Measurements from ENCODE around the gene CLRN3.

CLRN3 gene

DNA sequence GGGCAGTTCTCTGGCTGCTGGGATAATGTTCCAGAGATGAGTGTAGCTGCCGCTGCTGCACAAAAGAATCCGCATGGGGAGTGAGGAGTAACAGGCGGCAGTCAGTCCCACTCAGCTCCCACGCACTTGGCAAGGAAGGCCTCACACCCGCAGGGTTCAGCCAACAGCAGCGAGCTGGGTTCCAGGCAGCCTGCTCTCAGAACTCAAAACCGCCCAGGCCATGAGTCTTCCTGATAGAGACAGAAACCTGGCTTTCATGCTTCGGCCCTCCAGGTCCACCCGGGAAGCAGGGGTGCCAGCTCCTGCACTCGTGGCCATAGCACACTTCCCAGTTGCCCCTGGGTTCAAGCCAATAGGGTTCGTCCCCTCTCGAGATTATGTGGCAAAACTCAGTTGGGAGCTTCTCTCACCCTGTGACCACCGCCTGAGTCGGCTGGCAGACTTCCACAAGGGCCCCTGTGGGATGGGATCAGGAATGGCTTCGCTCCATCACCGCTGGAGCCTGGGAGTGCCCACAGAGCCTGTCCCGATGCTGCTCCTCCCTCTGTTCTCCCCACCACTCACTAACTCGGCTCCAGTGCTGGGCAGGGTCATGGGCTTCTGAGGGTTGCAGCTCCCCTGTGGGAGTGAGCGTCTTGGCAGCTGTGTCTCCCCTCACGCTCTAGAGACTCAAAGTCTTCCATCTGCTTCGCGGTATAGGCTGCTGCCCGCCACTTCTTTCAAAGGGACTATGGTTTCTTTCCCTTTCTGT lies 20.6 kb downstream of the CLRN3 start:
- DNase-seq: no peak

DNA sequence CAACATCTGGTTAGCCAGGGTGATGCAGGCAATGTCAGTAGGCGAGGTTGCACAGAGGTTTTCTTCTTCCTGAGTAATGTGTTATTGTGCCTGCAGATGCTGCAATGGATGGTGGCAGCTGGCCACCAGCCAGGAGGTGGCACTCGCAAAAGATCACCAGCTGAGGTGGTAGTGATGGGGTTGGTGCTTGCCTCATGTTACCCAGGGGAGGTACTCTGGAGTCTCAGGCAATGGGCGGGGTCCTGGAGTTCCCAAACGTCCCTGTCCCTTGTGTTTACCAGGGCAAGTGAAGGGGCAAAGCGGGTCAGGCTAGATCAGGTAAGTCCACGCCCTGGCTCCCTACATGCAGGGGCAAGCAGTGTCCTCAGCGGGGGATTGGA lies 21.1 kb downstream of the CLRN3 start:
- DNase-seq: no peak

DNA sequence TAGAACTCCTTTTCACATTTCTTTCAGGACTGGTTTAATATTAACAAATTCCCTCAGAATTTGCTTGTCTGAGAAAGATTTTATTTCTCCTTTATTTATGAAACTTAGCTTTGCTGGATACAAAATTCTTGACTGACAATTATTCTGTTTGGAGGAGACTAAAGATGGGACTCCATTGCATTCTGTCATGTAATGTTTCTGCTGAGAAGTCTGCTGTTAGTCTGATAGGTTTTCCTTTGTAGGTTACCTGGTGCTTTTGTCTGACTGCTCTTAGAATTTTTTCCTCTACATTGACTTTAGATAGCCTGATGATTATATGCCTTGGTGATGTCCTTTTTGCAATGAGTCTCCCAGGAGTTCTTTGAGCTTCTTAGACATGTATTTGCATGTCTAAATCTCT lies 23.4 kb downstream of the CLRN3 start:
- no peak for DNase-seq

DNA sequence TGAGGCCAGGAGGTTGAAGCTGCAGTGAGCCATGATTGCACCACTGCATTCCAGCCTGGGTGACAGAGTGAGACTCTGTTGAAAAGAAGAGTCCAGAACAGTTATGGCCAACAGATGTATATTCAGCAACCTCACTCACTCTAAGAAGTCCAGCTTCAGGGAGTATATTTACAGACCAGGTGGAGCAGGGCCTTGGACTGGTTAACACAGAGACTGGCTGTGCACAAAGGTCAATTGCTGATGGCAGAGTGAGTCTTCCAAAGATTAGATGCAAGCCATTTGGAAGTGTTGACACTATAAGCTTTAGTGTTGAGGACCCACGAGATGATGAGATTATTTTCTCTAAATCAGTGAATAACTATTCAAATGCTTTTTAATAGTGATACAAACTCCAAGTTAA lies 24.9 kb downstream of the CLRN3 start:
- no peak for DNase-seq

DNA sequence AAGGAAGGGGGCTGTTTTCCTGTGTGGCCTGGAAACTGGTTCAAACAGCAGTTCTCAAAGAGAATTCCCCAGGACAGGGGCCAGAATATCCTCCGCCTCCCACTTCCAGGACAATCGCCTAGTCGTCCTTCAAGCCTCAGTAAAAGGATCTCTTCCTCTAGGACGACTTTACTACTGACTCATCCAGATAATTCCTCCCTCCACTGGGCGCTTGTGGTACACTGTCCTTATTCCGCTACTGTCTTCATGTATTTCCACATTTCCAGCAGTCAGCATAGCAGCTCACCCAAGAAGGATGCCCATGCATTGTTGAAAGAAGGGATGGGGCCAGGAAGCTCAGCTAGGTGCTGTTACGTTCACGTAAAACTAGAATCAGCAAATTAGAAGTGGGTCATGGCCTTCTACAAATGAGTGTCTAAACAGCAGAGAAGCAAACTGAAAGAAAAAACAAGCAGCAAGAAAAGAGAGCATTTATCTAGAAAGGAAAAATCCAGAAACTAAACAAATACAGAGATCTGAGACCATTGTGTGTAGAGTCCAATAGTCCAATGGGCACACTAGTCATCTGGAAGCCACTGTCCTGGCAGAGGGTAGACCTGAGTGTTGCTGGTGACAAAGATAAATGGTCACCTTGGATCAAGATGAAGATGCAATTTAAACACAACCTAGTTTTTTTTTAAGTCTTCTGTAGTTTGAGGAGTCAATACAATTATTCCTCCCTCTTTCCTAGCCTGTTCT lies 26.3 kb downstream of the CLRN3 start:
- no peak for DNase-seq

DNA sequence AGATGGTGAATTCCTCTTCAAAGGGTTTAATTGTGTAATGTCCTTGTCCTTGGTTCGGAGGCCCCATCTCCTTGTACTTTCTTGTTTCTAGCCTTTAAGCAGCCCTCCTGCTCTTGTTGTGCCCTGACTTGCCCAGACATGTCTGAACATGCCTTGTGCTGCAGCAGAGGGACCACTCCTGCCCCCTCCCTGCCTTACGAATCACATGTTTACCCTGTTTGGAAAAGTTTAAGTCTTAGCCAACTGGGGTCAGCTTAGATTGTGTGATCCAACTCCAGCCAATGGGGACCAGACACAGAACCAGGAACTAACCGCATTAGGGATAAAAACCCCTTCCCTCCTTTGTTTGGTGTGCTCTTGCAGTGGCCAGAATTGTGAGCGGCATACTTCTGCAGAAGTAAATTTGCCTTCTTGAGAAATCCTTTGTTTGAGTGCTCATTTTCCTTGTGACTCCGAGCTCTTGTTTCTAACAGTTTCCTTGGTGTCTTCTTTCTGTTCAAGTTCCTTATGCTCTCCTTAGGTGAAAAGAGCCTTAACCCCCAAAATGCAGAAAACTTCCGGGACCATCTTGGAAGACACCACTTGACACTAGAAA lies 29.4 kb downstream of the CLRN3 start:
- no peak for DNase-seq

DNA sequence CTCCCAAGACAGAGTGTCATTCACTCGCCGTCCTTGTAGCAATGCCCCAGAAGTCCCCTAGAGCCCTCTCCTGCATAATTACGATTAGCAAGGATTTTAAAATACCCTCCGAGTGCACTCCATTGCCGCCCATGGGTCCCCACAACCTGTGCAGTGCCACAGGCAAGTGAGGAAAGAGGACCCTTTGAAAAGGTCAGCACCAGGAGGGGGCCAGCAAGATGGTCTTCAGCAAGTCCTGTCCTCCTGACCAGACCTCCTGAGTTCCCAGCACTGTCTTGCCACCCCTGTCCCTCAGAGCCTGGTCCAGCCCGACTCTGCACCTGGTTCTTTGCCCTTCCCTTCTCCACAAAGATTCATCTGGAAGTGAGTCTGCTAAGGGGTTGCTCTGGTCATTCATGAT lies 32.1 kb downstream of the CLRN3 start:
- no peak for DNase-seq

DNA sequence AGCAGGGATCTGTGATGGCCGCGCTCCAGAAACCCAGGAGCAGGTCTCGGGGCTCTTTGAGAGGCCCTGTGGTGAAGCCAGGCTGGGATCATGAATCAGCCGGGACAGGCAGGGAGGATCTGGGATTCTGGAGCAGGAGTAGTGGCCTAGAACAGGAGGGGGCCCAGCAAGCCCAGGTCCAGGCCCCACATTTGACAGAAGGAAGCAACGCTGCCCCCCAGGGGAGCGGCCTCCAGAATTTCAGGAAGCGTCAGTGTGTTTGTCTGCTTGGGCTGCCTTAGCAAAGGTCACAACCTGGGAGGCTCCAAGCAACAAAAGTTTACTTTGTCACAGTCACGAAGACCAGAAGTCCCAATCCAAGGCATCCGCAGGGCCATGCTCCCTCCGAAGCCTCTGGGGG lies 36.8 kb downstream of the CLRN3 start:
- no peak for DNase-seq

DNA sequence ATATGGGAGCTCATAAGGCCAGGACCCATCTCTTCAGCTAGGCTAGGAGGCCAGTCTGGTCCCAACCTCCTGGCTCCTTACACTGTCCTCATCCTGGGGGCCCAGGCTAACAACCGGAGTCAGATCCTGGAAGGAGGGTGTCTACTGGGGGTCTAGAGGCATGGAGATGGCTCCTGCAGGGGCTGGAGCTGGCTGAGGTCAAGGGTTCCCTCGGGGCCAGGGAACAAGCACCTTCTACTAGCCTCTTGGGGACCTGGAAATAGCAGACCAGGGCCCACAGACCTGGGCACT lies 37.2 kb downstream of the CLRN3 start:
- no peak for DNase-seq

DNA sequence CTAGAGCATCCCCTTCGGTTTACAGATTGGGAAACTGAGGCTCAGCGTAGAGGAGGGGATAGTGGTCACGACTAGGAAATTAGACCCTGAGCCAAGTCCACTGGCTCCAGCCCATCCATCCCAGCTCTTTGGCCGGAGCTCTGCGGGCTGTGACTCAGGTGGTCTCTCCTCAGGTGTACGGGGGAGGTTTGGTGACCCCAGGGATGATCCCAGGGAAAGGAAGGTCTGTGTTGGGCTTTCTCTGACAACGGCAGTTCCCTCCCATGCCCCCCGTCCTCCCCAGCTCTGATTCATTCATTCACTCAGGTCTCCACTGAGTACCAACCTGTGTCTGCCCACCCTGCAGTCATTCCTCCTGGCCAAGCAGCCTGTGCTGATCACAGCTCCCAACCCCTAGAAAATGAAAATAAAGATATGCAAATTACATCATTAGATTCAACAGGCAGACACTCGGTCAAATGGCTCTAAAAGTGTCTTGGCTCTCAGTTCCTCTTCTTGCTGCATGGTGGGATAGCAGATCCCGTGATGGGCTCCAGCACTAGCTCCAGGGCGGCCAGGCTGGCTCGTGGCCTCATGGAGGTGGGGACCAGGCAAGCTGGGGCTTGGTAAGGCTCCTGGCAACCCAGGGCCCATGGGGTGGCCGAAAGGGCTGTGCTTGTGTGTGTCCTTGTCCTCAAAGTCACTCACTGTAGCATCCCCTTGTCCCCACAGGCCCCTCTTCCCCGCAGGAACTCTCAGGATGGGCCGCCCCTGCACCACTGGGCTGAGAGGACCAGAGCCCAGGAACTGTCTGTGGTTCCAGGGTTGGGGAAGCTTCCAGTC lies 37.8 kb downstream of the CLRN3 start:
- no peak for DNase-seq

DNA sequence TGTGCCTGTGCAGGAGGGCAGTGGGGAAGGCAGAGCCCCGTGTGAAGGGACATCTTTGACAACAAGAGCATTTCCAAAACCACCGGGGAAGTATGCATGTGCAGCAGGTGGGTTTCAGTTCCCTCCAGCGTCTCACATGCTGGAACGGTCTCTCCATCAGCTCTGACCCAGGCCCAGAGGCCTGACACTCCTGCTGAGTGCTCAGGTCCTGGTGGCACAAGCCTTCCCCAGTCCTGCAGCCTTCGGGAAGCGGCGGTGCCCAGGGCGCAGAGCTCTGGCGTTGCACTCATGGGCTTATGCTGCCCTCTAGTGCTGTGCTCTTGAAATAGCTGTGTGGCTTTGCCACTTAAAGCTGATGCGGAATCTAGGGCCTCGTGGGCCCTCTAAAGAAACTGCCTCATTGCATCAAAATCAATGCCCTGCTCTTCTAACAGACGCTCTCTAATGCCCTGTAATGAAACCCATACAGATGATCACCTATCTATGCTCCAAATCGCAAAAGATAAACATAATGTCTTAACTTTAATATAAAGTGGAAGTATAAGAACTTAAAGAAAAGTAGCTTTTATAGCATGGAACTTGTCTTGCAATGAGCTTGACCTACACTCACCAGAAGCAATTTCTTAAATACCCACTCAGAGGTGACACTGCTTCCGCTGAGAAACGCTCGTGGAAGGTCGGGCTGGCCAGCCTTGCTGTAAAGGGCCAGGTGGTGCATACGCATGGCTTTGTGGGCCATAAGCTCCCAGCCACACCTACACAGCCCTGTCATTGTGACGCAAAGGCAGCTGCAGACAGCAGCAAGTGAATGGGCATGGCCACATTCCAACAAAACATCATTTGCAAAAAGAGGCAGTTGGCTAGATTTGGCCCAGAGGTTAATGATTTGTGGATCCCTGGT lies 38.6 kb downstream of the CLRN3 start:
- DNase-seq: no peak

DNA sequence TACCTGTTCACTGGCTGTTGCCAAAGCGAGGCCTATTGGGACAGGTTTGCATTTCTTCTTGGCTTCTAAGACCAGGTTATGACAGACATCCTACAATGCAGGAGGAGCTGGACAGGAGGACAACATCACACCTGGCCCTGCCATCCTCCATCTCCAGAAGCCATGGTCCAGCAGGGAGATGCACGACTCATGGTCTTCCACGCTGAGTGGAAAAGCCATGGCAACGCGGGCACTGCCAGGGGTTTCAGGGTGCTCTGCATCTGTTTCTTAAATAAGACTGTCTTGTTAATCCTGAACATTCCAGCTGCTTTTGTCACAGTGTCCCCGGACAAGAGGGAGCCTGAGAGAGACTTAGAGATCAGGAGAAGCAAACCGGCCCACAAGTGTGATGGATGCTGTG lies 40.3 kb downstream of the CLRN3 start:
- no peak for DNase-seq

DNA sequence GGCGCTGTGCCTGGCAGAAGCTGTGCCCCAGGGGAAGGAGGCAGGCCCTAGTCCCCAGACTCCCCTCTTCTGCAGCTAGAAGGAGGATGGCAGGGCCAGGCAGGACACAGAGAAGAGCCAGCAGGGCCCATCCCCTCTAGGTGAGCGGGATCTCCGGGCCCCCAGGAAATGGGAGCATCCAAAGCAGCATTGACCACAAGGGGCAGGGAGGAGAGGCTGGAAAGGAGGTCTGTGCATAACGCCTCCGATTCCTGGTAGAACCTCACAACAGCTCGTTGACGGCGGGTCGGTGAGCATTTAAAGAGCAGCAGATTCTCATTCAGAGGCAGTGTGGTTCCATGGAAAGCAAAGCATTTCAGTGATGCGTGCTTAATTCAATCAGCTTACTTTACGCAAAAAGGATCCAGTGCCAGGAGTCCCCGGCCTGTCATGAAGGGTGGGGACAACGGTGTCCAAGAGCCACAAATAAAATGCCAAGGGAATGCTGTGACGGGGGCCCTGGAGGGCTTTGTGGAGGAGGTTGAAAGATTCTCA lies 41.0 kb downstream of the CLRN3 start:
- no peak for DNase-seq

DNA sequence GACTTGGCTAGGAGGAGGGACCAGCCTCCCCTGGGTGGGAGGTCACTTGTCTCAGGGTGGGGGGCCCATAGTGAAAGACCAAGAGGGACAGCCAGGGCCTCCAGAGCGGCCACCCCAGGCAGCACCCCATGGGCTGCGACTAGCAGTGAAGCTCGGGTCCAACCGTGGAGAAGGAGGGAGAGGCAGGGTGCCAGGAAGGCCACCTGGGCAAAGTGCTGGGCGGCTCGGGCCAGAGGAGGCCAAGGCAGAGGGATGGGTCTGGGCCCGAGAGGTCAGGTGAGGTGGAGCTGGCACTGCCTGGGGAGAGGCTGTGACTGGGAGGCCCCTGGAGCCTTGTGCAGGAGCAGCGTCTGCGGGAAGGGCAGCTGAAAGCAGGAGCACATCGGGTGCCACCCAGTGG lies 41.8 kb downstream of the CLRN3 start:
- DNase-seq: no peak

DNA sequence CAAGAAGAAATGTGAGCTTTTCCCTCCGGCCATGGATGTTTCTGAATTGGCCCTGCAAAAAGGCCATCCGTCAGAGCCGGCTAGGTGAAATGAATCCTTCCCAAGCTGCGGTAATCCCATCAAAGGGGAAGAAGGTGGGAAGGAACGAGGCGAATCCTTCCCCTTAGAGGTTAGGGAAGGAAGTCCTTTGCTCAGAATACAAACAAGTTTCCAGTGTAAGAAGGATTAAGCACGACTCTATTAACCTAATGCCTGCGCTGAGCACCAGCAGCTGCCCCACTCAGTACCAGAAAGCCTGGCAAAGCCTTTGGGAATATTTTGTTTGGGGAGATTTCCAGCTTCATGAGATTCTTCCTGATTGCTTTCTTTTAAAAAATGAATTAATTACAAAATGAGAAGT lies 42.8 kb downstream of the CLRN3 start:
- no peak for DNase-seq

DNA sequence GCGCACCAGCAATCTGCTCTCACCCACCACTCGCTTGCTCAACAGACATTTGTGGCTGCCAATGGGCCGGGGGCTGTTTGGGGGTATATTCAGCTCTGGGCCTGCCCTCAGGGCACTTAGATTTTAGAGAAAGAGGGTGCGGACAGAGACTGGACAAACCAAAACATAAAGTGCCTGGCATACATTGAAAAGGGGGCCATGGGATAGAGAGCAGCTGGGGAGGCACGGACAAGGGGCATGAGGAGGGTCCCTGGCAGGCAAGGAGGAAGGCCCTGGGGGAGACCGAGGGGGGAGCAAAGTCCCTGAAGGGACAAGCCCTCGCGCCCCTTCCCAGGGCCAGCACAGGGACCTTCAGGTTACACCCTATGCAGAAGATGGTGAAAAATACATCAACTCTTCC lies 43.5 kb downstream of the CLRN3 start:
- no peak for DNase-seq

DNA sequence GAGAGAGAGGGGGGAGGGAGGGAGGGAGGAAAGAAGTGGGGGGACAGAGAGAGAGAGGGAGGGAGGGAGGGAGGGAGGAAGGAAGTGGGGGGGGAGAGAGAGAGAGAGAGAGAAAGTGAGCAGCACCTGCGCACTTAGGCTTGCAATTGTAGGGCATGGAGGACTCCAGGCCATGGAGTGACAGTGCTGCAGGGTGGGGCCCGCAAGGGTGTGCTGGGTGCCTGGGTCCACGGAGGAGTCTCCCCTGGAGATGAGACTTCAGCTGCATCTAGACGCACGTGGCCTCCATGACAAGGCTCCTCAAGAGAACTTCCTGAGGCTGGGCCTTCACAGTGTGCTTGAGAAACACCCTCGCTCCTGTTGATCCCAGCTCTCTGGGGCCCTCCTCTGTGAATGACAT lies 44.5 kb downstream of the CLRN3 start:
- no peak for DNase-seq

DNA sequence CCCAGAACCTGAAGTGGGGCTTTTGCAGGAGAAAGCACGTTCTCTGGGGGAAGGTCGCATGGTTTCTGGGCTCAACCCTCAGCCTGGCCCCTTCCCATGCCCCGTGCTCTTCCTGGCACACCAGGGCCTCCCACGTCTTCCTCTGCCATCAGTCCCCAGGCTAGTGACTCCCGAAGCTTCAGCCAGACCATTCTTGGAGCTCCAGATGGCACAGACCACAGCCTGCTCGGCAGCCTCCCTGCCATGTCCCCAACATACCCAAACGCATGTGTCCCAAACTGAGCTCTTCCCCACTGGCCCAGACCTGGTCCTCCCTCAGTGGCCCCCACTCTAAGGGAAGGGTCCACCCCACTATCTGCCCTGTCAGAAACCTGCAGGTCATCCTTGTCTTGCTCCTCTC lies 47.0 kb downstream of the CLRN3 start:
- DNase-seq: no peak

DNA sequence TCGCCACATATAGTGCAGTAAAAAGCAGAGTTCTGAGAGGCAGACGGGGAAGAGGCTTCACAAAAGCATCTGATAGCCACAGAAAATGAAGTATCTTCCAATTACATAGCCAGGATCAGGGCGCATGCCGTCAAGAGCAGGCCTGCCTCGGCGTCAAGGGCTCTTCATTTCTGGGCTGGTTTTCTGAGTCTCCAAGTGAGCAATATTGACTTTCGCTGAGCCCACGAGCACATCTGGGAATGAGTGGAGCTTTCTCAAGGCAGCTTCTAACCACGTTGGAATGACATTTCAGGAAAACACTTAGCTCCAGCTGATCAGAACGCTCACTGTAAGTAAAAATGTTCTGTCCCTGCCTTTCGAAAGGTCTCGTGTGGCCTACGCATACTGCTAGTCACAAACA lies 51.9 kb downstream of the CLRN3 start:
- no peak for DNase-seq

DNA sequence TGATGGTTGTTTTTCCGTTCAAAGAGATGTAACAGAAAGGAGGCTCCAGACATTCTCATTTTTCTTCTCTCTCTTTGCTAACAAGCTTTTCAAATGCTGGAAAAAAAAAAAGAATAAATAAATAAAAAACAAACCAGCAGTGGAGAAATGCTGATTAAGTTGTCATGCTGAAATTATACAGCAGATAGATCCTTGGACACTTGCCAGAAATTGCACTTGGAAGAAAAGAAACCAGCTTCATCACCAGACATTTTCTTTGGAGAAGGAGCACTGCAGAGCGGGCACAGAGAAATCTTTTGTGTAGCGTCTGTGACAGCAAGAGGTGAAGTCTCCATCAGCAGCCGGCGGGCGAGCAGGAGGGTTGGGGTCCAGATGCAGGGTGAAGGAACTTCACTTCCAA lies 55.8 kb downstream of the CLRN3 start:
- no peak for DNase-seq

DNA sequence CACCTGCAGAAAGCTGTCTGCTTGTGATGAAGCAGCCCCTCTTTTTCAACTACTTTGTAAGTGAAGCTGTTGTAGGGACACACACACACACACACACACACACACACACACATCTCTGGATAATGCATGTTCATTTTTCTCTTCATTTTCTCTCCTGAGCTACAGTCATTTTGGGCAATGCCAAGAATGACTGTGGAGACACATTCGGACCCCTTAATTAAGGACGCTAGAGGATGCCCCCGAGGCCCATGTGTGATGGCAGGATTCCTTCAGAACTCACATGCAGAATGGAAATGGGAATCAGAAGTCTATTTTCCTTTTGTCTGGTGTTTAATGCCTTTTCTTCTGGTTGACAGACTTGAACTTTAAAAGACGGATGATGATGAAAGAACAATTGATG lies 56.6 kb downstream of the CLRN3 start:
- DNase-seq: no peak

DNA sequence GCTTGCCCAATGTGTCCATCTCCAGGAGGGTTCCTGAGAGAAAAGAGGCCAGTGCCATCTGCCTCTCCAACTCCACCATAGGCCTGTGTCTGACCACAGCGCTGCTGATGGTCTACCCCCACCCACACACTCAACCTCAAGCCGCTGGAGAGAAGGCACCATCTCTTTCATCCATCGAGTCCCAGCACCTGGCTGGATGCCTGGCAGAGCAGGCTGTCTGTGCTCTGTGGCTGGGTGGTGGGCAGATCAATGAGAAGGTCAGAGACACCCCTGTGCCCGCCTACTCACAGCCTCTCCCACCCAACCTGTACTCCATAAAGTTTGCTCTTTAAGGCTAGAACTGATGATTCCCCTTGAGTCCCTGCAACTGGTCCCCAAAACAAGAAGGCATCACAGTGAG lies 58.0 kb downstream of the CLRN3 start:
- no peak for DNase-seq

DNA sequence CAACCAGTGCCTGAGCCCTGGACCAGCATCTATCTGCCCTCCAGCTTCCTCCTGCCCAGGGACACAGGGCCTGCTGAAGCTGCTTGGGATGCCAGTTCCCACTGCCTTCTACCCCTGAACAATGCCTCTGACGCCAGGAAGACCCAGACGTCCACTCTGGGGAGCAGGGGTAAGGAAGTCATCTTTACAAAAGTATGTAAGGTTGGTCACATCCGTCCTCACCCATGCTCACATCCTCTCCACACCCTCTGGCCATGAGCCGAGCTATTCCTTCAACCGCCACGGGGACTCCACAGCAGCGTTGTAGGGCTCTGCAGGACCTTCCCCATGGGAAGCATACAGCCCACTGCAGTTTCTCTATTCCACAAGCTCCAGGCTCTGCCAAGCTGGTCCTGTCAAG lies 58.5 kb downstream of the CLRN3 start:
- DNase-seq: no peak
